ENCODE measurements around the gene SPOPL.

The SPOPL gene

DNA sequence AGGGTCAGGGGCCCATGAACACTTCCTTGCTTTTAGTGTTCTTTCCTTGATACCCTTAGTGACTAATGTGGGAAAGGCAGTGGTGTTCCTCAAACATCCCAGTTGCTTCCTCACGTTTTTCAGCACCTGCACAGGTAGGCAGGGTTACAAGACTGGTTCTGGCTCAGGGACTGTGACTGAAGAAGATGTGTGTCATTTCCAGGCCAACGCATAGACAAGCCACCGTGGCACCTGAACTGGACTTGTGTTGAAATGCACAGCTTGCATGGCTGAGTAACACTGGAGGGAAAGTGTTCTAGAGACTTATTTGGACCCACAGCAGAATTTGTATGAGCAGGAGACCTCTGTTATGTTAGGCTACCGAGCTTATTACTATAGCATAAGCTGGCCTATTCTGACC lies 107.9 kb downstream of the SPOPL start:
- no peak for DNase-seq

DNA sequence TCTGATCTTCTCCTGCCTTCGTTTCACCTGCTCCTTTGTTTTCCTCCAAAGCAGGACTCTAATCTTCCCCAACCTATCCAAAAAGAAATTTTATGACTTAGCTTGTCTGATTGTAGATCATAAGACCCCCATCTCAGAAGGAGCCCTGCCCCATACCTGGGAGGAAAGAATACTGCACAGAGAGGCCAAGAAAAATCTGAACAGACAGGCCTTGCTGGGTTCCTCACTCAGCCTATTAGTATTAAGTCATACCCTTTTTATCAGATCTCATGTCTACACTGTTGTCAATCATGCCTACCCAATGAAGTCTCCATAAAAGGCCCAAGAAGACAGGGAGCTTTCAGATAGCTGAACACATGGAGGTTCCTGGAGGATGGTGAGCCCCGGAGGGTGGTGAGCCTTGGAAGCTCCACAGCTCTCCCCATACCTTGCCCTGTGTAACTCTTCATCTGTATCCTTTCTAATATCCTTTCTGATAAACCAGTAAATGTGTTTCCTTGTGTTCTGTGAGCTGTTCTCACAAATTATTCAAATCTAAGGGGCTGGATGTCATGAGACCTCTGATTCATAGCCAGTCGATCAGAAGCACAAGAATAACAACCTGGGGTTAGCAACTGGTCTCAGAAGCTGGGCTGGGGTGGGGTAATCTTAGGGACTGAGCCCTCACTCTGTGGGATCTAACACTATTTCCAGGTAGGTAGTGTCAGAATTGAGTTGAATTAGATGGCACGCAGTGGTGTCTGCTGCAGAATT lies 108.8 kb downstream of the SPOPL start:
- no peak for DNase-seq

DNA sequence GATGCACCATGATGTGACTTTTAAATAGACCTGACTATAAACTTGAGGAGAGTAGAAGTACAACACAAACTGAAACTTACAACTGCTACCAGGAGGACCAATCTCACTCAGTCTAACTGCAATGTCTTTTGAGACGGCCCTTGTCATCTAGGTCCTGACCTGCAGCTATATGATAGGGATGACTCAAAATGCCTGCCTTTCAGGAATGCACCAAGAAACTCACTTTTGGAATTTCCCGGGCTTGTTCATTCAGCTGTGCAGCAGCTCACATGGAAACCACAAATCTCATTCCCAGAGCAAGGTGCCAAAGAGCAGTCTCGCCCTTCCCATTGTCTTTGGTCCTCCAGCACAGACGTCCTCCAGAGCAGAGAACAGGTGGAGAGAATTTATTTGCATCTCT lies 113.7 kb downstream of the SPOPL start:
- no peak for DNase-seq

DNA sequence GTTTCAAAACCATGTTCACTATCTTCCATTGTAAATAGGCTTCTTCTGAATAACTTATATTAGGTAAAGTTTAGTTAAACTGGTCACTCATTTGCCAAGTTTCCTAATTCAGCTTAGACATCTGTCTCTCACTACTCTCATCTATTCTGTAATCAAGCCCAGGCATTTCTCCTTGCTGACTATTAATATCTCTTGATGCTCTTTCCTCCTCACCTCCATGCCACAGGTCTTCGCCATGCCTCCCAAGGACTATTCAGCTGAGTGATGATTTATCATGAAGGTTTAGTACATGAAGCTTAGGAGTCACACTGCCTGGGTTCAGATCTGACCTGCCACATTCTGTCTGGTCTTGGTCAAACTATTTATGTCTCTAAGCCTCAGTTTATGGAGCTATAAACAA lies 115.5 kb downstream of the SPOPL start:
- no peak for DNase-seq

DNA sequence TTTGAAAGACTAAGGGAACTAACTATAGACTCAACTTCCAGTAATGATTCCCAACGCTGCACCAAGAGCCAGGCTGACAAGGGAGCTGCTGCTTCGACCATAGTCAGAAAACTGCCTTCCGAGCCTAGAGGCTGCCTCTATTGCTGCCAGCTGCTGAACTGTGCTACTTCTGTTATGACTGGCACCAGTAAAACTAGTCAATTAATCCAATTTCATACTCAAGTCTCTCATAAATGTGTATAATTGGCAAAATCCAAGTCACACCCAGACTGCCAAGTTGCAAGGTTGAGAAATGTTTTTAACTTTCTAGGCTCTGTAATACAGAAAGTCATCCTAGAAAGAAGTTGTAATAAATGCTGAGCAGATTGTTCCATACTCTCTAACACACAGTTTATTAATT lies 117.4 kb downstream of the SPOPL start:
- no peak for DNase-seq

DNA sequence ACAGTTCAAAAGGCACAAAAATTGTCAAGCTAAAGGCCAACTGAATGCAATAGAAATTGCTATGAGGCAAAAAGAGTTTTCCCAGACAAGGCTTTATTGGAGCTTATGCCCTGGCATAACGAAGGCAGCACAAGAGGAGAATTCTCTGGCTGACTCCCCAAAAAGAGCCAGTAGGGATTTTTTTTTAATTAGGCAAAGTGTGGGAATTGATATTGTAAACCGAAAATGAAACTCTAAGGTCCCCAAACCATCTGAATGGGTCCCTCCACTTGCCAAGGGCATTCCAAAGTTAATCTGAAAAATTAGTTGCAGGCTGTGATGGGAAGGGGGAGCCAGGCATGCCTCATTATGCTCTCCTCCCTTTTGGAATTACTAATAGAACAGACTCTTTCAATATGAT lies 118.9 kb downstream of the SPOPL start:
- DNase-seq = no peak

DNA sequence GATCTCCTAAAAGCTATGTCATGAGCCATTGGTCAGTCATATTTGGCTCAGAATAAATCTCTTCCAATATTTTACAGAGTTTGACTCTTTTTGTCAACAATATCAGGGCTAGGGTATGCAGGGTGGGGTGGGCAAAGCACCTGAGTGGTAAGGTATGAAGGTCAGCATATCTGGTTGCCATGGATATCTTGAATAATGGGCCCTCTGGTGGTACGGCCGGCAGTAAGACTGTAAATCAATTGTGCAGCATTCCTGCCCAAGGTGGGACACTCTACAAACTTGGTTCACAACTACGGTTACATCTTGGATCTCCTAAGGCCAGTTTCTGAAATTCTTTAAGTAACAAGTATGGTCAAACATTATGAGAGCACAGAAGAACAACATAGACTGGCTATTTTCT lies 119.6 kb downstream of the SPOPL start:
- no peak for DNase-seq

DNA sequence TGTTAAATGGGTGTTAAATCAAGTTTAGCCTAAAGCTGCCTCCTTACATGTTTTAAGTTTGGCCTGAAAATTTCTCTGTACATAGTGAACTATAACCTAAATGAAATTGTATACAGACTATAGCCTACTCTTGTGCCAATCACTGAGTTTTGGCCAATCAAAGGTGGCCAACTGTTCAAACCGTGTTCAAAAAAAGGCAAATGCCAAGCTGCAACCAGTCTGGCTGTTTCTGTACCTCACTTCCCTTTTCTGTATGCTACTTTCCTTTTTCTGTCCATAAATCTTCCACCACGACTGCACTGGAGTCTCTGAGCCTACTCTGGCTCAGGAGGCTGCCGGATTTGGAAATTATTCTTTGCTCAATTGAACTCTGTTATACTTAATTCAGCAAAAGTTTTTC lies 121.0 kb downstream of the SPOPL start:
- no peak for DNase-seq
